A673 (cell line): ENCODE measurements around the gene OR1S1. TPM values are rescaled to one million over a fixed set of nuclear protein-coding genes. Genes with fewer than 3 reads are reported as not detected.

Source experiments
- BruUV-seq: library from RNA; stranded (reverse); fragments of 400-500 nt; replicated peaks from 2 replicates; lab custom pipeline; 2021; lab: Mats Ljungman, UMichigan
- CTCF ChIA-PET: fragments of 300-600 bp; sonication (Branson Sonifier 250); formaldehyde crosslinking; loops from one replicate; lab custom pipeline; 2022; ENCODE audit warnings: antibody characterized with exemption; lab: Charles Lee
- POLR2A ChIA-PET: fragments of 300-600 bp; sonication (Branson Sonifier 250); formaldehyde crosslinking; loops from one replicate; lab custom pipeline; 2022; ENCODE audit warnings: antibody characterized with exemption; ENCODE audit not compliant: low non-redundant PET; lab: Charles Lee
- DNase-seq: peaks from one replicate; pipeline ENCODE4 v3.0.0-alpha.2; 2015; ENCODE audit warnings: low spot score
- H3K27ac ChIP-seq: fragments of 200-600 bp; sonication (generic); 2 replicates; pipeline ENCODE4 v1.5.1; 2016; ENCODE audit warnings: mixed run types, low read depth, mild to moderate bottlenecking, mixed read lengths, antibody characterized with exemption, low read length; ENCODE audit not compliant: poor library complexity, severe bottlenecking
- H3K27me3 ChIP-seq: fragments of 200-600 bp; sonication (generic); replicated peaks from 2 replicates; pipeline ENCODE4 v1.6.1; 2017; ENCODE audit warnings: mixed run types, low read depth, mild to moderate bottlenecking, mixed read lengths, antibody characterized with exemption, low read length; ENCODE audit not compliant: insufficient read depth, poor library complexity
- H3K36me3 ChIP-seq: fragments of 200-600 bp; sonication (generic); 2 replicates; pipeline ENCODE4 v1.6.1; 2016; ENCODE audit warnings: mixed run types, mild to moderate bottlenecking, mixed read lengths, antibody characterized with exemption, low read length; ENCODE audit not compliant: insufficient read depth, poor library complexity, severe bottlenecking
- H3K4me1 ChIP-seq: fragments of 200-600 bp; sonication (generic); 2 replicates; pipeline ENCODE4 v1.6.1; 2017; ENCODE audit warnings: mixed run types, mild to moderate bottlenecking, mixed read lengths, antibody characterized with exemption, low read length; ENCODE audit not compliant: insufficient read depth, poor library complexity, severe bottlenecking
- H3K4me3 ChIP-seq: fragments of 200-600 bp; sonication (generic); 2 replicates; pipeline ENCODE4 v1.5.1; 2016; ENCODE audit warnings: low read depth, mixed run types, mild to moderate bottlenecking, mixed read lengths, low read length; ENCODE audit not compliant: poor library complexity, severe bottlenecking
- H3K9me3 ChIP-seq: fragments of 200-600 bp; sonication (generic); 2 replicates; pipeline ENCODE4 v1.6.1; 2016; ENCODE audit warnings: mixed run types, low read depth, mild to moderate bottlenecking, mixed read lengths, antibody characterized with exemption, low read length; ENCODE audit not compliant: poor library complexity, severe bottlenecking
- CTCF ChIP-seq: fragments of 300-800, 200-600 bp; sonication (generic); conservative IDR thresholded peaks from 2 replicates; pipeline ENCODE4 v1.5.1; 2017; ENCODE audit warnings: low read depth, mild to moderate bottlenecking, antibody characterized with exemption, low read length, moderate library complexity, mixed read lengths
- EZH2 ChIP-seq: fragments of 200-600 bp; sonication (generic); IDR thresholded peaks from 2 replicates; pipeline ENCODE4 v1.6.1; 2017; ENCODE audit warnings: borderline replicate concordance, low read depth, mild to moderate bottlenecking, mixed read lengths, antibody characterized with exemption, low read length; ENCODE audit not compliant: poor library complexity, severe bottlenecking
- intact Hi-C: fragments of 100-400 bp; cut with micrococcal nuclease; formaldehyde crosslinking; loops from one replicate; pipeline ENCODE4 v1.10.0; 2022; ENCODE audit not compliant: unreplicated experiment
- total RNA-seq: library from RNA; stranded (reverse); gene quantifications from 2 replicates; pipeline ENCODE4 v1.2.3, GENCODE V29; 2021

Gene OR1S1
- total RNA-seq, 1 experiment from 2014 or later, result not detected

- no peaks in the 10 kb centered on the region for H3K9me3 ChIP-seq
- H3K4me3 ChIP-seq, result no peak overlapping the region
- DNase-seq, result no peak
- CTCF ChIA-PET, result no interaction called here
- BruUV-seq, result no TSS peak
- H3K4me1 ChIP-seq, result no peaks in the 10 kb centered on the region
- H3K36me3 ChIP-seq, result no peaks in the 10 kb centered on the region
- POLR2A ChIA-PET, result no interaction called here
- no peak overlapping the region for H3K27ac ChIP-seq
- no peak for TF ChIP-seq EZH2
- TF ChIP-seq CTCF, result no peak
- intact Hi-C loops, result no loop called here
- no peaks in the 10 kb centered on the region for H3K27me3 ChIP-seq
These were observed 15.6 kb downstream of the OR1S1 start for GRCh38 chr11:58227956-58228615.

GRCh38 chr11:58243954-58244353, 31.4 kb downstream of the OR1S1 start:
- CTCF ChIA-PET, result no interaction called here
- BruUV-seq, result no TSS peak
- DNase-seq, result no peak
- H3K27ac ChIP-seq, result no peak overlapping the region
- H3K4me3 ChIP-seq, result no peak overlapping the region
- POLR2A ChIA-PET, result no interaction called here
- no peaks in the 10 kb centered on the region for H3K4me1 ChIP-seq
- TF ChIP-seq EZH2 (no peak), CTCF (no peak)
- intact Hi-C loops, result no loop called here
- no peaks in the 10 kb centered on the region for H3K27me3 ChIP-seq
- no peaks in the 10 kb centered on the region for H3K36me3 ChIP-seq
- no peaks in the 10 kb centered on the region for H3K9me3 ChIP-seq

GRCh38 chr11:58254936-58255335, 42.4 kb downstream of the OR1S1 start:
- no peaks in the 10 kb centered on the region for H3K27me3 ChIP-seq
- H3K9me3 ChIP-seq, result peaks cover 3% of the 10 kb centered on the region
- no peak overlapping the region for H3K27ac ChIP-seq
- no peaks in the 10 kb centered on the region for H3K4me1 ChIP-seq
- ChIA-PET POLR2A (no interaction called here), CTCF (no interaction called here)
- TF ChIP-seq CTCF (no peak), EZH2 (no peak)
- no TSS peak for BruUV-seq
- no peak for DNase-seq
- H3K4me3 ChIP-seq, result no peak overlapping the region
- H3K36me3 ChIP-seq, result no peaks in the 10 kb centered on the region
- intact Hi-C loops, result no loop called here
